ENCODE data around the gene SLC2A8.

DNA sequence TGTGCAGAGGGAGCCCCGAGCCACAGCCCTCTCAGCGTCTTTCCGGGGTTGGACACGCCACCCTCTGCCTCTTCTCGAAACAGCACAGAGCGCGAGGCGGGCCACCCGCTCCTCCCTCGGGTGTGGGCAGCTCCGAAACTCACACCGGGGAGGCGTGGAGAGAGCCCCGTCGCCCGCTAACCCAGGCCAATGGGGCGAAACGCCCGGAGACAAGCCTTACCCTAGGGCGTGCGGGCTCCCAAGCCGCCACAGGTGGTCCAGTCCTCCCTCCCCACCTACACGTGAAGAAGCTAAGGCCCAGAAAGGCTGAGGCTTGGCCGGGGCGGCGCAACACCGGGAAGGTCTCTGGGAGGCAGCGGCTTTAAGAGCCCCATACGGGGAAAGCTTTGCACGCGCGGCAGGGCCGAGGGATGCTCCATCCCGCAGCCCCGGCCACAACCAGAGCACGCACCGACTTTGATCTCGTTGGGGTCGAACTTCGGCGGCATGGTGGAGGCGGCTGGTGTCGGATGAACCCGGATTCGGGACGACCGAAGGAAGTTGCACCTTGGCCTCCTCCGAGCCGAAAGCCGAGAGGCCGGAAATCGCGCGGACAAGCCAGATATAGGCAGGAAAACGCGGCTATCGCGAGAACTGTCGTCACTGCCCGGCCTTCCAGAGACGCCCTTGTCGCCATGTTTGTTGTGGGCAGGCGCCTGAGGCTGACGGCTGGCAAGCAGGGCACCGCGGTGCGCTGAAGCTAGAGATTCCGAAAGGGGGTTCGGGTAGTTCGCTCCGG, 54.0 kb downstream of the SLC2A8 start, which contains the start of the genes LRSAM1 and RPL12:
- TF ChIP-seq CTCF (IDR thresholded peaks at IDR 0.05) (peak in 2 of 6 experiments; percentile 10 to 24), POLR2A (IDR thresholded peaks at IDR 0.05) (peak; percentile 99 to 100)

Measured in thyroid gland (tissue), 4 donors.